K562 (cell line): ENCODE data around the gene FOXD2. TPM values are rescaled to one million over a fixed set of nuclear protein-coding genes. Genes with fewer than 3 reads are reported as not detected.
A peak's percentile ranks its signal among the peaks of the same experiment; 100 is the strongest.

Experiments
- ATAC-seq: fragments of 200-7000 bp; cut with Tn5 transposase; 3 replicates; pipeline ENCODE4 v1.9.1; 2020; ENCODE audit warnings: moderate library complexity
- BruUV-seq: library from RNA; stranded (reverse); fragments of 400-500 nt; replicated peaks from 2 replicates; lab custom pipeline; 2021; lab: Mats Ljungman, UMichigan
- CTCF ChIA-PET: fragments of 300-600 bp; formaldehyde crosslinking; extraction: SDS; loops from one replicate; lab custom pipeline; 2021; ENCODE audit warnings: low intra/inter-chr PET ratio; lab: Yijun Ruan, JAX
- POLR2A ChIA-PET: fragments of 300-600, 350-650 bp; sonication (Branson Sonifier 250); formaldehyde crosslinking; extraction: SDS; loops from one replicate; lab custom pipeline; 2021; ENCODE audit warnings: antibody characterized with exemption, inconsistent platforms; lab: Yijun Ruan, JAX
- DNase-seq, 4 experiments: peaks; one replicate each; pipeline versions ENCODE4 v3.0.0 to v3.0.0-alpha.2; 2011 to 2018; ENCODE audit warnings: low spot score in 3 of 4, mixed read lengths in 3 of 4; ENCODE audit errors: extremely low read depth in 1 of 4
- FAIRE-seq: peaks from 2 replicates; lab custom pipeline; 2011; peaks lifted over from hg19 to GRCh38; lab: Jason Lieb, UNC
- H2AFZ ChIP-seq: 2 replicates; pipeline ENCODE4 v1.6.0; 2011; ENCODE audit warnings: low read depth, low read length, control low read depth, inconsistent platforms
- H3K27ac ChIP-seq: fragments of 200-600 bp; 3 replicates; pipeline ENCODE4 v1.8.0; 2011; ENCODE audit warnings: low read depth, mild to moderate bottlenecking, control low read depth, inconsistent platforms, low read length, moderate library complexity, mixed read lengths; ENCODE audit errors: extremely low read depth
- H3K27me3 ChIP-seq, 2 experiments: fragments of 300-600 bp in 1 of 2; 2 replicates in 1 of 2; 3 replicates in 1 of 2; pipeline versions ENCODE4 v1.6.0 to v1.8.0; 2011; ENCODE audit warnings: inconsistent platforms in 2 of 2, low read length in 2 of 2, mild to moderate bottlenecking in 1 of 2, mixed read lengths in 1 of 2, moderate library complexity in 1 of 2; ENCODE audit not compliant: control insufficient read depth in 2 of 2, insufficient read depth in 2 of 2
- H3K36me3 ChIP-seq: fragments of 300-600 bp; 3 replicates; pipeline ENCODE4 v1.8.0; 2011; ENCODE audit warnings: mild to moderate bottlenecking, low read length, inconsistent platforms; ENCODE audit not compliant: control insufficient read depth, insufficient read depth
- H3K4me1 ChIP-seq, 2 experiments: fragments of 200-600 bp in 1 of 2; replicated peaks in 1 of 2; 2 replicates in 1 of 2; 3 replicates in 1 of 2; pipeline versions ENCODE4 v1.5.1 to v1.8.0; 2011; ENCODE audit warnings: inconsistent platforms in 2 of 2, low read length in 2 of 2, mild to moderate bottlenecking in 1 of 2, mixed read lengths in 1 of 2, moderate library complexity in 1 of 2; ENCODE audit not compliant: control insufficient read depth in 2 of 2, insufficient read depth in 2 of 2
- H3K4me2 ChIP-seq: 2 replicates; pipeline ENCODE4 v1.6.1; 2011; ENCODE audit warnings: low read length, control low read depth, inconsistent platforms, mixed read lengths; ENCODE audit not compliant: insufficient read depth
- H3K4me3 ChIP-seq: fragments of 200-600 bp; sonication (generic), shearing (Covaris generic); 2 replicates; pipeline ENCODE4 v1.5.1; 2016; ENCODE audit warnings: control low read depth, inconsistent platforms
- H3K79me2 ChIP-seq: fragments of 200-600 bp; 3 replicates; pipeline ENCODE4 v1.8.0; 2011; ENCODE audit warnings: low read length, inconsistent platforms; ENCODE audit not compliant: control insufficient read depth, insufficient read depth
- H3K9ac ChIP-seq, 2 experiments: 2 replicates each; pipeline versions ENCODE4 v1.6.0 to v1.6.1; 2011; ENCODE audit warnings: low read depth in 2 of 2, low read length in 2 of 2, control low read depth in 1 of 2, inconsistent platforms in 1 of 2, mild to moderate bottlenecking in 1 of 2, mixed read lengths in 1 of 2; ENCODE audit not compliant: insufficient read depth in 1 of 2
- H3K9me1 ChIP-seq: one replicate; pipeline ENCODE4 v1.6.0; 2011; ENCODE audit warnings: inconsistent platforms, mild to moderate bottlenecking, low read length, moderate library complexity; ENCODE audit not compliant: control insufficient read depth, insufficient read depth
- H3K9me3 ChIP-seq: replicated peaks from 2 replicates; pipeline ENCODE4 v1.5.1; 2011; ENCODE audit warnings: low read depth, low read length, inconsistent platforms; ENCODE audit not compliant: control insufficient read depth, insufficient read depth
- H4K20me1 ChIP-seq: replicated peaks from 2 replicates; pipeline ENCODE4 v1.6.1; 2011; ENCODE audit warnings: low read length, inconsistent platforms, mixed read lengths; ENCODE audit not compliant: control insufficient read depth, insufficient read depth
- CBX2 ChIP-seq: fragments of 200-600 bp; sonication (generic); IDR thresholded peaks from one replicate; pipeline ENCODE4 v1.6.1; 2012; ENCODE audit warnings: mild to moderate bottlenecking, low read length, inconsistent platforms; ENCODE audit not compliant: insufficient read depth, poor library complexity, severe bottlenecking
- HNRNPL ChIP-seq: fragments of 200-400 bp; formaldehyde crosslinking; IDR thresholded peaks from 2 replicates; pipeline ENCODE4 v1.6.1; 2017; ENCODE audit warnings: low read depth, mild to moderate bottlenecking, low read length
- LEF1 ChIP-seq: fragments of 450-650 bp; IDR thresholded peaks from 2 replicates; pipeline ENCODE4 v1.6.1; 2016; ENCODE audit warnings: mild to moderate bottlenecking
- RBM34 ChIP-seq: fragments of 200-400 bp; formaldehyde crosslinking; IDR thresholded peaks from 2 replicates; pipeline ENCODE4 v1.6.1; 2018; ENCODE audit warnings: low read length, borderline replicate concordance; ENCODE audit not compliant: insufficient read depth
- WGBS: fragments of 100-300 bp; shearing (Covaris generic); methylation state at CpG from one replicate; pipeline ENCODE4 v1.1.6; 2016; ENCODE audit warnings: low coverage, mixed read lengths; ENCODE audit not compliant: insufficient coverage; ENCODE audit errors: missing lambda C conversion rate; 5-methylcytosine and 5-hydroxymethylcytosine counted together
- in situ Hi-C: fragments of 300-500 bp; cut with MboI; formaldehyde crosslinking; loops from 4 replicates; pipeline ENCODE4 v1.15.0; 2018; ENCODE audit warnings: inconsistent platforms, mixed read lengths
- intact Hi-C: fragments of 100-400 bp; cut with micrococcal nuclease; formaldehyde crosslinking; loops from 2 replicates; pipeline ENCODE4 v1.14.2; 2022
- polyA plus RNA-seq, 8 experiments: library from polyadenylated mRNA; depleted of rRNA in 4 of 8; stranded (reverse) in 5 of 8; unstranded in 3 of 8; fragments of >200 nt; fragmentation: Nextera tagmentation in 2 of 8; fragmentation: Illumina TruSeq in 1 of 8; extraction: Ambion mirVana in 2 of 8; extraction: Trizol in 1 of 8; gene quantifications; 2 replicates each; pipeline versions ENCODE4 v1.2.1 to v1.2.3, GENCODE V29; 2011 to 2014; ENCODE audit warnings: inconsistent platforms in 1 of 8, missing spikeins in 1 of 8
- total RNA-seq, 7 experiments: library from RNA; depleted of rRNA in 6 of 7; stranded (reverse); fragments of >200 nt in 6 of 7; fragmentation: Illumina TruSeq in 2 of 7; extraction: Trizol in 2 of 7; gene quantifications; 2 replicates each; pipeline versions ENCODE4 v1.2.1 to v1.2.3, GENCODE V29; 2011 to 2021; ENCODE audit warnings: low replicate concordance in 1 of 7
- TF ChIP-seq, protein P1 (sequence below), 2 experiments: fragments of 450-650 bp in 1 of 2; sonication (generic) in 1 of 2; formaldehyde crosslinking in 1 of 2; IDR thresholded peaks; 2 replicates each; pipeline versions ENCODE4 v1.7.1 to v1.9.0; 2016 to 2022; ENCODE audit warnings: inconsistent platforms in 1 of 2, mild to moderate bottlenecking in 1 of 2, missing genetic modification reagents in 1 of 2

The FOXD2 gene
- total and polyA plus RNA-seq, 9 of the 15 experiments (the other 6 are each of a cell fraction or from before 2014, with no cell fraction given): 0.06 to 1.2 (median 0.22) TPM

DNA sequence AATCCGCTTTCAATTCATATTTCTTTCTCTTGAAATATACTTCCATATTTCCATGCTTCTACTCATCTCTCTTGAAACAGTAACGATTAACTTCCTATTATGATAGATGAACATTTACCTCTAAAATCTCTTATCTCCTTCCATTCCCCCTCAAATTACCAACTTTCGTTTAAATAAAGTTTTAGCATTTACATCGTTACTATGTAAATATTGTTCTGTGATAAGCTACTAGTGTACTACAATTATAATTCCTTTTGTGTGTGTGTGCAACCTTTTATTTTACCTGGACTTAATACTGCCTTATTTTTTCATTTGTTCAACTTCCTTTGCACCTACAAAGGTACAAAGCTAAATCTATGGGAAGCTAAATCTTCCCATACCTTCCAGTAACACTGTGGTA lies 17.3 kb upstream of the FOXD2 start:
- no peak for FAIRE-seq
- CTCF ChIA-PET: interaction anchor here (0.6 kb wide), 1 partner anchor 310 kb away, joined by 3 read pairs; no protein-coding TSS in a partner anchor
- intact Hi-C loops: no loop called here

More for the DNA sequence above, 17.3 kb upstream of the FOXD2 start:
- no peaks in the 10 kb centered on the region for H3K79me2 ChIP-seq
- 0 out of 2 replicates have a peak, but pooled peaks cover 6% of the 10 kb centered on the region for H4K20me1 ChIP-seq
- no TSS peak for BruUV-seq
- WGBS: 0% methylated on average over 4 of the region's 4 CpGs
- ATAC-seq (no peak), DNase-seq (no peak)
- no peaks in the 10 kb centered on the region for H3K9me1 ChIP-seq
- H2AFZ ChIP-seq: no peak overlapping the region
- peaks cover 29 to 60% of the 10 kb centered on the region in 2 experiments for H3K27me3 ChIP-seq
- H3K4me2 ChIP-seq: no peak overlapping the region
- H3K9ac ChIP-seq: no peak overlapping the region
- in situ Hi-C loops: loop anchor here (10.0 kb wide), 1 partner anchor 246 kb away; no protein-coding TSS in a partner anchor
- H3K9me3 ChIP-seq: no peaks in the 10 kb centered on the region
- no peaks in the 10 kb centered on the region; a peak in 2 of 5 replicates for H3K4me1 ChIP-seq
- POLR2A ChIA-PET: interaction anchor here (0.7 to 2.3 kb wide), 3 partner anchors 10 to 32 kb away, joined by 3 to 6 read pairs (median 4); no protein-coding TSS in a partner anchor
- H3K27ac ChIP-seq: no peak overlapping the region
- no peaks in the 10 kb centered on the region for H3K36me3 ChIP-seq
- TF ChIP-seq, protein P1, sequence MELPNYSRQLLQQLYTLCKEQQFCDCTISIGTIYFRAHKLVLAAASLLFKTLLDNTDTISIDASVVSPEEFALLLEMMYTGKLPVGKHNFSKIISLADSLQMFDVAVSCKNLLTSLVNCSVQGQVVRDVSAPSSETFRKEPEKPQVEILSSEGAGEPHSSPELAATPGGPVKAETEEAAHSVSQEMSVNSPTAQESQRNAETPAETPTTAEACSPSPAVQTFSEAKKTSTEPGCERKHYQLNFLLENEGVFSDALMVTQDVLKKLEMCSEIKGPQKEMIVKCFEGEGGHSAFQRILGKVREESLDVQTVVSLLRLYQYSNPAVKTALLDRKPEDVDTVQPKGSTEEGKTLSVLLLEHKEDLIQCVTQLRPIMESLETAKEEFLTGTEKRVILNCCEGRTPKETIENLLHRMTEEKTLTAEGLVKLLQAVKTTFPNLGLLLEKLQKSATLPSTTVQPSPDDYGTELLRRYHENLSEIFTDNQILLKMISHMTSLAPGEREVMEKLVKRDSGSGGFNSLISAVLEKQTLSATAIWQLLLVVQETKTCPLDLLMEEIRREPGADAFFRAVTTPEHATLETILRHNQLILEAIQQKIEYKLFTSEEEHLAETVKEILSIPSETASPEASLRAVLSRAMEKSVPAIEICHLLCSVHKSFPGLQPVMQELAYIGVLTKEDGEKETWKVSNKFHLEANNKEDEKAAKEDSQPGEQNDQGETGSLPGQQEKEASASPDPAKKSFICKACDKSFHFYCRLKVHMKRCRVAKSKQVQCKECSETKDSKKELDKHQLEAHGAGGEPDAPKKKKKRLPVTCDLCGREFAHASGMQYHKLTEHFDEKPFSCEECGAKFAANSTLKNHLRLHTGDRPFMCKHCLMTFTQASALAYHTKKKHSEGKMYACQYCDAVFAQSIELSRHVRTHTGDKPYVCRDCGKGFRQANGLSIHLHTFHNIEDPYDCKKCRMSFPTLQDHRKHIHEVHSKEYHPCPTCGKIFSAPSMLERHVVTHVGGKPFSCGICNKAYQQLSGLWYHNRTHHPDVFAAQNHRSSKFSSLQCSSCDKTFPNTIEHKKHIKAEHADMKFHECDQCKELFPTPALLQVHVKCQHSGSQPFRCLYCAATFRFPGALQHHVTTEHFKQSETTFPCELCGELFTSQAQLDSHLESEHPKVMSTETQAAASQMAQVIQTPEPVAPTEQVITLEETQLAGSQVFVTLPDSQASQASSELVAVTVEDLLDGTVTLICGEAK (IDR thresholded peaks at IDR 0.05): peak; percentile 81
- TF ChIP-seq, protein P1 (CRISPR knock-in tag; IDR thresholded peaks at IDR 0.05): peak; percentile 69
- peak; percentile 47 for TF ChIP-seq CBX2
- TF ChIP-seq HNRNPL: no peak
- TF ChIP-seq LEF1: no peak
- TF ChIP-seq RBM34: no peak
- H3K4me3 ChIP-seq: no peak overlapping the region
